SW480 (cell line): ENCODE data around the gene SUPT3H.

Source experiments
- DNase-seq: peaks from one replicate; pipeline ENCODE4 v3.0.0-alpha.2; 2016; ENCODE audit warnings: low spot score

The SUPT3H gene

DNA sequence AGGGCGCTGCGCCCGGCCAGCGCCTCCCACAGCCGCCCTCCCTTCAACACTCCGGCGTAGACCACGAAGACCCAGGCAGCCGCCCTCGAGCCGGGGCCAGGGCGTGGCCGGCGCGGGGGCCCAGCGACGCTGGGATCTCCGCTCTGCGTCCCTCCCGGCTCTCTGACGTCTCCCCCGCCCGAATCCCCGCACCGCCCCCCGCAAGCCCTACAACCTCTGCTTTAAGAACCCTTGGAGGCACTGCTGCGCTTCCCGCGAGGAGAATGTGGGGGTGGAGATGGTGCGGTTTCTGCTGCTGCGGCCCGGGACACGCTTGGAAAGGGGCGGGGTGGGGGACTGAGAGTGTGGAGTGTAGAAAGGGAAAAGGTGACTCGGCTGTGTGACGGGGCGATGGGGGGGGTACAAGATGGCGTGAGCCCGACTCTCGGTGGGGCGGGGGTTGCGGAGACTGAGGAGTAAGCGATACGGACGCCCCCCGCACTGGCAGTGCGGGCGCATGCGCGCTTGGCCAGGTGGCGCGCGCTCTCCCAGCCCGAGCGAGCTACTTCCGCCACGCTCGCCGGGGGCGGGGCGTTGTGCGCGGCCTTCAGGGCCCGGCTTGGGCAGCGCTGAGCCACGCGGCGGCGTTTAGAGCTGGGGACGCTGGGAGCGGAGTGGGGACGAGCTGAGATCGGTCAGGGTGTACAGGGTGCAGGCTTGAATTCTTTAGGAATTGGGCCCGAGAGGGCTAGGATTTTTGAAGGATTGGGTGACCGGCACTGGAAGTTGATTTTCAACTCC lies at the start of gene SUPT3H:
Gene SUPT3H, minus strand, starts transcription at position 381 of the 780 bp plus-strand sequence.
- DNase-seq, result peak; percentile 86

DNA sequence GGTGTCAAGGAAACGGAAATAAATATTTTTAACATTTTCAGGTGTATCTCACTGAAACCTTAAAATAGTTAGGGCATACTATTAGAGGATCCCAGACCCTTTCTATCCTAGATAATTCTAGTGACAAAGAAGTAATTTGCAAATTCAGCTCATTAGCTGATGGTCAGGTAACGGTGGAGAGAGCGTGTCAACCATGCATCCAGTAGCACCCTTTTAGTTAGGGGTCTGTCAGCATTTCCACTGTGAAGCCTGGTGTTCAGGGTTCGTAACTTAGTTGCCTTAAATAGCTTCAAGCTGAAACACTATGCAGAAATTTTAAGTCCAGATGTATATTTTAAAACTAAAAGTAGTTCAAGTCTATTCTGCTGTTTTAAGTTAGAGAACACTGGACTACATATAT lies 48.5 kb upstream of the SUPT3H start:
- DNase-seq, result no peak

DNA sequence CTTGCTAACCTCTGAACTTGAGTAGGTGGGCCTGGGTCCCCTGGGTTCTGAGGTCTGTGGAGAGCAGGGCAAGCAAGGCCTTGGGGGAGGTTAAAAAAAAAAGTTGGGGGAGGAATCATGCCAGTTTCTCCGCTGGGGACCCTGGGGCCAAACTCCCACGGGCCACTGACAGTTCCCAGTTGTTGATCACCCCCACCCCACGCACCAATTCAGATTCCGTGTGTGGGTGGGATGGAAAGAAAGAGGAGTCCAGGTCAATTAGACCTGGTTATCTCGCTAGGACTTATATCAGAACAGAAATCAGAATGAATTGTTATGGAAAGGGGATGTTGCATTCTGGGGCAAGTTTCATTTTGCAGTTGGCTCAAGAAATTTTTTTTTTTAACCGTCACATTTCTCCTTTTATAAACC lies 46.7 kb upstream of the SUPT3H start:
- DNase-seq, result no peak

DNA sequence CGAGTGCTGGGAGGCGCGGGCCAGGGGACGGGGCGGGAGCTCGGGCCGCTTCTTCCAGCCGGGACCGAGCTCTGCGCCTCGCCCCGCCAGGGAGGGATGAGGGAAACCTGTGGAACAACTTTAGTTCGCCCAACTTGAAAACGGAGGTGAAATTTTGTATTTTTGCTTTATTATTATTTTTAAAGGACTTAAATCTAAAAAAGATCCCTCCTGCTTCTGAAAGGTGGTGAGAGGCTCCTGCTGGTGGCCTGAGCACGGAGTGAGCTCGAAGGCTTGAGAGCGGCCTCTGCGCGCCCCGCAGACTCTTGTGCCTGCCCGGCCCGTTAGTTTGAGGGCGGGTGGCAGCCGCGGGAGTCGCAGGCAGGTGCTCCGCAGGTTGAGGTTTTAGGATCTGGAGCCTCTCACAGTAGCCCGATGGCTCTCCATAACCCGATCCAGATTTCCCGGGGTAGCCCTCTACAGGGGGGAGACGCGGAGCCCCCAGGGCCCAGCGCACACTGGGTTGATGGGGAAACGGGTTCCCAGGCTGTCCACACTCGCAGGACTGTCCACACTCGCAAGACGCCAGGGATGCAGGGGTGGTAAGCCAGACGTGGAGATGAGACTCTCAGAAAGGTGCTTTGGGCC lies 46.2 kb upstream of the SUPT3H start:
- DNase-seq, result peak; percentile 13

DNA sequence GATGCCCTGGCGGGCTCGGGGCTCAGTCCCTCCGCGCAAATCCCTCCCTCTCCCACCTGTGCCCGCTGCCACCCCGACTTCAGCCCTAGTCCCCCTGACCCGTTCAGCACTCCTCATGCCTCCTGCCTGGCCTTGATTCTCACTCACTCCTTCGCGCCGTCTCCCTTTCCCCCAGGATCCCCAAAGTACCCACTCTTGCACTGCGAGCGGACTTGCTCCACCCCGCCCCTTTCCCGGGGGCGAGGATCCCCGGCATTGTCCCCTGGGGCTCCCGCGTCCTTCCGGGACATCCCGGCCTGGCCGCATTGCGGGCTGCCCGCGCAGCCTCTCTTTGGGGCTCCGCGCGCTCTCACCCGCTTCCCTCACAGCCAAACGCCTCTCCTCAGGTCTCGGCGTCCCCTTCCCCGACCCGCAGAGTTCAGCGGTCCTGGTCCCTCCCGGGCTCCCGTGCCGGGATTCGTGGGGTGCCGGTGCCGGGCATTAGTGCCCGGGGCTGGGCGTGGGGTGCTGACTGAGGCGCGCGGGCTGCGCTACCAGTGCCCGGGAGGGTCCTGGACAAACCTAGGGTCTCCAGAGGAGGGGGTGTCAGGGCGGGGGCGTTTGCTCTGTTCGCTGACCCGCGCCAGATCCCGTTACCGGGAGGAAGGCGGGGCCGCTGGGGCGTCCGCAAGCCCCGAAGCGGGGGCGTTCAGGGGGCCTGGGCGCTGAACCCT lies 45.5 kb upstream of the SUPT3H start:
- no peak for DNase-seq

DNA sequence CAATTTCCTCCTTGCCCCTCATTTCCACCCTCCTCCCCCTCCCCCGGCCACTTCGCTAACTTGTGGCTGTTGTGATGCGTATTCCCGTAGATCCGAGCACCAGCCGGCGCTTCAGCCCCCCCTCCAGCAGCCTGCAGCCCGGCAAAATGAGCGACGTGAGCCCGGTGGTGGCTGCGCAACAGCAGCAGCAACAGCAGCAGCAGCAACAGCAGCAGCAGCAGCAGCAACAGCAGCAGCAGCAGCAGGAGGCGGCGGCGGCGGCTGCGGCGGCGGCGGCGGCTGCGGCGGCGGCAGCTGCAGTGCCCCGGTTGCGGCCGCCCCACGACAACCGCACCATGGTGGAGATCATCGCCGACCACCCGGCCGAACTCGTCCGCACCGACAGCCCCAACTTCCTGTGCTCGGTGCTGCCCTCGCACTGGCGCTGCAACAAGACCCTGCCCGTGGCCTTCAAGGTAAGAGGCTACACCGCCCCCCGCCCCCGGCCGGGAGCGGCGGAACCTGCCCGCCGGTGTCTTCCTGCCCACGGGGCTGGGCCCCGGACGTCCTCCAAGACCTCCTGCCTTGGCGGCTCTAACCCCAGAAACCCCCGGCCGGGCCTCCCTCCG lies 44.9 kb upstream of the SUPT3H start:
- peak; percentile 43 for DNase-seq

DNA sequence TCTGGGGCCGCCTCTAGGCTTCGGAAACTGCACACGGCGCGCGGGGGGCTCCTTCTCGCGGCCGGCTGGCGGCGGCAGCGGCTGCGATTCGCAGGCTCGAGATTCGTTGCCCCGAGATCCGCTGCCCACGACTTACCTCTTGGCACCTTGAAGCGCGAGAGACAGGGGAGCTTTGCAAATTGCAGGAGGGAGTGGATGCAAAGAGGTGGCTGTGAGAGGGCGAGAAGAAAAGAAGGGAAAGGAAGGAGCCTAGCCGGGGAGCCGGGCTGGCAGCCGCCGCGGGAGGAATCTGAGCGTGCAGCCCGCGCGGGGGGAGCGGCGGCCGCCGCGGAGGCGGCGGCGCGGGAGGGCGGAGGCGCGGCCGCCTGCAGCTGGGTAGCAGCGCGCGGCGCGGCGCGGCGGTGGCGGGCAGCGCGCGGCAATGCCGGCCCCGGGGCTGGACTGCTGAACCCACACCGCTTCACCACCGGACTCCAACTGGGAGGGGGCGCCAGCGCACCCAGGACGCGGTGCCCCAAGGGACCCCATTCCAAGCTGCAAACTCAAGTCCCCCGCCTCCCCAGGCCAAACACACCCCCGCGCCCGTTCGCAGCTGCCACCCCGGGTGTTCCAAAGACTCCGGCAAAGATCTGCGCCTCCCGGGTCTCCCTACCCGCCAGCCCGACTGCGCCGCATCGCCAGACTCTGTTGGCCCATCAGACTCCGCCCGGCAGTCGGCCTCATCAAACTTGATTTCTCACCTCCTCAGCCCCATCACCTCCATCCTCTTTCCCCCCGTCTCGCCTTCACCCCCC lies 44.2 kb upstream of the SUPT3H start:
- DNase-seq, result peak; percentile 53

DNA sequence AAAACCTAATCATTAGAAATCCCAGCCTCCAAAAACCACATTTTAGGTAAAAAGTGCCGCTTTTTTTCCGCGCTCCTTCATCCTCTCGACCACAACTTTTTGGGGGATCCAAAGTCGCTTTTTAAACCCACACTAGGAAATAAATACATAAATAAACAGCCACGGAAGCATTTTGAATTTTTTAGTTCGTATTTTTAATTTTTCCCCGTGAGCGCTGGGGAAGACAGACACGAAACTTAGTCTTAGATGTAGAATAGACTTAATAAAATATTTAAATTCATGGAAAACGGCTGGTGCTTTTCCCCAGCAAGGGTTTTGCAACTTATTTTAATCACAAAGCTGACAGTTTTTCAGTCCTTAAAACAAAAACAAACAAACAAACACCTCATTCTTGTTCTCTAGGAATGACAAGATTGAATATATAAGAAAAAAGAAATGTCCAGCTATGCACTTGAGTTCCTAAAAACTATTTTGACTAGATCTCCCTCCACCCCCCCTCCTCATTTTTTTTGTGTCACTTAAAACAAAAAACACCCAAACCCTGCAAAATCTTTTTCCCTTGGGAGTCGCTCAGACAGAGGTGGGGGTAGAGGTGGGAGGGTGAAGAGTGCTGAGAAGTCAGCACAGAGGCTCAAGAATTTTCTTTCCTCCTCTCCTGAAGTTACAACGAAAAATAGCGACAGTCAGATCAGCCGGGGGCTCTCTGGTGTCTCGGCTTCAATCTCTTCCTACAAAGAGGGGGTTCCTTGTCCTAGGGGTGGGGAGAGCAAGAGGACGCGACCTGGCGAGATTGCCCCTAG lies 43.4 kb upstream of the SUPT3H start:
- DNase-seq, result no peak

DNA sequence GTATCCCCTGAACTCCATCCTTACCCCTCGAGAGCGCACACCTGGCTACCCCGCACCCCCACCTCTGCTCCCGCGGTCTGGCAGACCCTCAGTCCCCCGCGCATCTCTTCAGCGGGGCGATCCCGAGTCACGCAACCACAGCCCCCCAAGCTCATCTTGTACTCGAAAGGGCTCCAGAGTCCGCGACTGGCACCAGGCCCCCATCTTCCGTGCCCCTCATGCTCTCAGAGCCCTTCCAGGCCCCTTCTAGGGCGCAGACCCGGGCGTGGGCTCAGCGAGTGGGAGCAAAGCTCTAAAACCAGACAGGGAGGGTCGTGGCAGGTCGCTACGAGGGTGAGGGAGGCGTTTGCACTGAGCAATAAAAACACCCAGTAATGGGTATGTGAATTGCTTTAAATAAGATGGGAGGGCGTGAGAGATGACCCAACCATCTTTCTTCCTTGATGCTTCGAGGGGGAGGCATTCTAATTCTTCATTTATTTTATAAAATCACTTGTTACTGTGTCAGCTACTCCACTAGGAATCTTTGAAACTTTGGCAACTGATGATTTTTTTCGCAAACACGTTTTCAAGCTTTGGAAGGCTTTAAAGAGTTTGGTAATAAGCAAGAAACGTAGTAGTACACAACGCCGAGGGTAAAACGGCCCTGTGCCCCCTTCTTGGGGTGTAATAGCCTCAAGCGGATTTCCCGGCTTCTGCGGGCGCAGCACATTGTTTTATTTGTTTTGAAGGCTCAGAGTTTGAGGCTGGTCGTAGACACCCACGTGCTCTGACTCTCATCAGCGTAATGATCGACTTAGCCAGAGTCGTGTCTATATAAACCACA lies 42.6 kb upstream of the SUPT3H start:
- peak; percentile 49 for DNase-seq

DNA sequence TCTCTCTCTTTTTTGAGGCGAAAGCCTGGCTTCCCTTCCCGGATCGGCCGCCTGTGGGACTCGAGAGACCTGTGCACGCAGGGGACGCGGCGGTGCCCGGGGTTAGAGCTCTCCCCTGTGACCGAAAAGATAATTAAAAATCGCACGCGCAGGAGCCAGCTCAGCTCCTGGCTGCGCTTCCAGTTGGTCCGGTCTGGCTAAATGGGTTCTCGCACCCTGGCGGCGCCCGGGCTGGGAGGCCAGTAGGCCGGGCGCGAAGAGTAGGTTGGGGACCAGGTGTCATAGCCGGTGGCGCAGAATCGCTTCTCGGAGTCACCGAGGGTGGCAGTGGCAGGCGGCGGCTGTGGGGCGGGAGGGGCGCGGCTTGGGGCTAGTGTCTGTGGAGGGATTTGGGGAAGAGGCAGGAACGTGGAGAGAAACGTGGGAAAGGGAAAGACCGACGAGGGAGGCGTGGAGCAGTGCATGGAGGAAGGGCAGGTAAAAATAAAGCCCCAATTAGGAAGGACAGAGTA lies 41.9 kb upstream of the SUPT3H start:
- peak; percentile 53 for DNase-seq

DNA sequence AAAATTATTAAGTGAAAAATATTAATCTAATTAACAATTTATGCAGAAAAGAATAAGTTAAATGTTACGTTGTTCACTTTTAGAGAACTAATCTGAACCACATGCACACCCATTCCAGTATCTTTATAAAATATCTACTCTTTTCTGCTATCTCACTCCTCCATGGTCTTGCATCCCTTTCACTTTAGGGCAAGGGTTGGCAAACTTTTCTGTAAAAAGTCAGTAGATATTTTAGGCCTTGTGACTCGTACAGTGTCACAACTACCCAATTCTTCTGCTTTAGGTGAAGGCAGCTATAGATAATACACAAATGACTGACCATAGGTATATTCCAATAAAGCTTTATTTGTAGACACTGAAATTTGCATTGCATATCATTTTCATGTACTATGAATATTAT lies 39.7 kb upstream of the SUPT3H start:
- no peak for DNase-seq

DNA sequence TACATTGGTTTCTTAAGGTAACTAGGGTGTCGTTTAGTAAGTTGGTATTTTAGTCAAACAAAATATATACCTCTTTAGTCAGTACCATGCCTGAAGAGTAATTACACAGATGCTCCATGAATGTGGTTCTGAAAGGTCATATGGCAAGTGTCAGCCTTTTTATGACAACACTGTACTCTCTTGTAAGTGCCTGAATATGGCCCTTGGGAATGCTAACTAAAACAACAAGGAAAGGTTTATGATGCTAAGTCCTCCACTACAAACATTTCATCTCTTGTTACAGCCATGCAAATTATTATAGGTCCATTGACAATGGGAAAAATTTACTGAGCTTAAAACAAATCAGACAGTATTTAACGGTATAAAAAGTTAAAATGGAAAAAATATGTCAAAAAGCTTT lies 39.0 kb upstream of the SUPT3H start:
- DNase-seq, result no peak

DNA sequence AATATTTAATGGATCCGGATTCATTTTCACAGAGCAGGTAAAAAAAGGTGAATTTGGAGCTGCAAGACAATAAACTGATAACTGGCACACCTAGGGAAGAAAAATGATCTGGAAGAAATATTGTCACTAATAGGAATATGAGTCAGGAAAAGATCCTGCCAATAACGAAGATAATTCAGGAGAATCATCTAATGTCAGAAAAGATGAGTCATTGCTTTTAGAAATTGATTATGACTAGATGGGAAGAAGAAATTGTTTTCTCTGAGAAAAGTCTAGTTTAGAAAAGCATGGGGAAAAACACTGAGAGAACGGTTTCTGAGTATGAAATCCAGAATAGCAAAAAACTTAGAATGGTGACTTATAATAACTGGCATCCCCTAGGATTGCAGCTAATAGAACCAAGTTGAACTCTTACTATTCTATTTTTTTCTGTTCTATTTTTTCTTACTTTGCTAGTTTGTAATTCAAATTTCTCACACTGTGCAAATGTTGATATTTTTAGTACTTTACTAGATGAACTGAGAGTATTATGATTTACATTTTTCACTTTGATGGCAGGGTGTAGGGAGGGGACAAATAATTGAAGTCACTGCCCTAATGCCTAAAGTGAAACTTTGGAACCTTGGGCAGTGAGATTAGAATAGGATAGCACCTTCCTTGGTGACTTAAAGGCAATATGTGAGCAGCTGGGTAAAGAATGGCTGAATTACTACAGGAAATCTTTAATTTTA lies 38.2 kb upstream of the SUPT3H start:
- DNase-seq, result no peak

DNA sequence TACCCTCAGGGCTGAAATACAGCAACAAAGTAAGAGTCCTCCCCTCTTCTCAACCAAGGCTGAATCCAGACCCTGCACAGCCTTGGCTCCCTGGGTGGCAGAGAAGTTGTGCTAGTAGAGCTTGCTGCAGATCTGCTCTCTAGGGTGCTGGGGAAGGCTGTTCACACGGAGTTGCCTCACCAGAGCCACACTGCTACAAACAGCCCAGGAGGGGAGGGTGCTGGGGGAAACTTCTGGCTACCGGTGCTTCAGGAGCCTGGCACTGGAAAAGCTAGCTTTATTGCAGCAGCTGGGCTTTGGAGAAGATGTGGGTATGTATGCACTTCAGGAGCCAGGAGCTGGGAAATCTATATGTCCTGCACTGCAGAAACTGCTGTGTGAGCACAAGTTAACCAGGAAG lies 37.6 kb upstream of the SUPT3H start:
- no peak for DNase-seq

DNA sequence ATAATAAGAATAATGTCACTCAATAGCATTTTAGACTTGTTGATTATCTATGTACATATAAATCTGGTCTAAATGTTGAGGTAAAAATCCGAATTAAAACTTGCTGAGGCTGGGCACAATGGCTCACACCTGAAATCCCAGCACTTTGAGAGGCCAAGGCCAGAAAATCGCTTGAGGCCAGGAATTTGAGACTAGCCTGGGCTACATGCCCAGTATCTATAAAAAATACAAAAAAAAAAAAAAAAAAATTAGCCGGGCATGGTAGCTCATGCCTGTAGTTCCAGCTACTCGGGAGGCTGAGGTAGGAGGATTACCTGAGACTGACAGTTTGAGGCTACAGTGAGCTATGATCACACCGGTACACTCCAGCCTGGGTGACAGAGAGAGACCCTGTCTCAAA lies 34.2 kb upstream of the SUPT3H start:
- DNase-seq, result no peak

DNA sequence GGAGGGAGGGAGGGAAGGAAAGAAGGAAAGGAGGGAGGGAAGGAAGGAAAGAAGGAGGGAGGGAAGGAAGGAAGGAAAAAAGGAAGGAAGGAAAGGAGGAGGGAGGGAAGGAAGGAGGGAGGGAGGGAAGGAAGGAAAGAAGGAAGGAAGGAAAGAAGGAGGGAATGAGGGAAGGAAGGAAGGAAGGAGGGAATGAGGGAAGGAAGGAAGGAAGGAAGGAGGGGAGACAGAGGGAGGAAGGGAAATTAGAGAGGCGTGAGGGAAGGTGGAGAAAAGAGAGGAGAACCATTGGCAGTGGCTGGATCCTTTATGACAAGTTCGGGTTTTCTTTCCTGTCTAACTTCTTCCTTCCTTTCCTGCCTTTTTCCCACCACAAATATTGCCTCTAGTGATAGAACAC lies 22.3 kb upstream of the SUPT3H start:
- DNase-seq, result no peak

DNA sequence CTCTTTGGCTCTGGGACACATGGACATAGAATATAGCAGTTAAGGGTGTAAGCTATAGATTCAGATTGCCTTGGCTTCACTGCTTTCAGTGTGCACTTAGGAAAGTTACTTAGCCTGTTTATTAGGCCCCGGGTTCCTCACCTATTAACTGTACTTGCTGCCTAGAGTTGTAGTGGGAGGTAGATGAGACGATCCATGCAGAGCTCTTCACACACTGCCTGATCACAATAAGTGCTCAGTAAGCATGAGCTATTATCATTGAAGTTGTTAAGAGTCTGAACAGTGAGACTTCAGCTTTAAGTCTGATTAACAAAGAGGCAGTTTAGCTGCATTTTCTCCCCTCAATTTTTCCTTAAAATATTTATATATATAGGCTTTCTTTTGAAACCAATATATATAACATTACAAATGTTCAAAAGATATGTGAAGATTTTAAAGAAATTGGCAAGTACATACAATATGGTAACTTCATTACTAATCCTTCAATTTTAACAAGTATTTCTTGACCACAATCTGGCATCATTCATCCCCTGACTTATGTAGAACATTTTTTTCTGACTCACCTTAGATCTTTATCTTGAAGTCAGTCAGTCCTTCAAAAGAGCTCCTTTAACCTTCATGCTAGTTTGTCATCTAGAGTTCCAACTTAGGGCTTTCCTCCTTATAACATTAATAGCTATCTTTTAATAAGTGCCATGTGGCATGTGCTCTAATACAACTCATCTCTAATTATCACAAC lies 20.5 kb upstream of the SUPT3H start:
- DNase-seq, result no peak

DNA sequence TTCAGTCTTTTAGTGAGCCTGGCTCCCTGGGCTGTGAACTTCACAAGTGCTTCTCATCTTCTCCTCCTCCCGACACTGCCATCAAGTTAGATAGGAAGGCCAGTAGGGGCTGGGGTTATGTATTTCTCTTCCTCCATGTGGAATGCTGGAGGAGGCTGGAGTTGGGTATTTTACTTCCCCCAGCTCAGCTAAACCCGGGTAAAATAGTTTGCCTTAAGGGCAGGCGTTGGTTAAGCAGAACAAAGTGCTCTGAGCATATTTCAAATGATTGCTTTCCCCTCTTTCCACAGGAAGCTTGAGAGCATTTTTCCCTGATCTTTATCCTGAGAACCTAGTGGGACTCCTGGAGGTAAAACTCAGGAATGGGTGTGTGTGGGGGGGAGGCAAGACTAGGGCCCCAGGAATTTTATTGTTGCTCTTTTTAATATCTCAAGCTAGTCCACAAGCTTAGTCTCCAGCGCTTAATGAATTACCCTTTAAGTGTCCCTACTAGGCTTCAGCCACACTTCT lies 16.9 kb upstream of the SUPT3H start:
- no peak for DNase-seq
